A549 (cell line): Measurements from ENCODE around the gene TRPM2.

Experiments used
- CBX2 ChIP-seq: fragments of 200-600 bp; sonication (generic); IDR thresholded peaks from 2 replicates; pipeline ENCODE4 v1.6.1; 2016; ENCODE audit warnings: low read depth, mild to moderate bottlenecking, borderline replicate concordance
- HOXB13 ChIP-seq: fragments of 250-450 bp; sonication (Bioruptor Pico); IDR thresholded peaks from 2 replicates; pipeline ENCODE4 v1.5.0; 2020; ENCODE audit warnings: low read depth, mild to moderate bottlenecking, moderate library complexity
- POLR2A ChIP-seq: IDR thresholded peaks from 2 replicates; pipeline ENCODE4 v1.6.1; 2012; ENCODE audit warnings: mild to moderate bottlenecking, low read length
- TFCP2L1 ChIP-seq: fragments of 250-450 bp; sonication (Bioruptor Pico); IDR thresholded peaks from 2 replicates; pipeline ENCODE4 v1.5.0; 2021; ENCODE audit warnings: mild to moderate bottlenecking
- TF ChIP-seq, protein P1 (sequence below): fragments of >200 bp; sonication (Bioruptor Twin); formaldehyde crosslinking; IDR thresholded peaks from 3 replicates; pipeline ENCODE4 v1.5.1; 2016
- TF ChIP-seq, protein P2 (sequence below): fragments of 200-600 bp; sonication (generic); IDR thresholded peaks from 2 replicates; pipeline ENCODE4 v1.6.1; 2016; ENCODE audit warnings: antibody characterized with exemption, mild to moderate bottlenecking, moderate library complexity

DNA sequence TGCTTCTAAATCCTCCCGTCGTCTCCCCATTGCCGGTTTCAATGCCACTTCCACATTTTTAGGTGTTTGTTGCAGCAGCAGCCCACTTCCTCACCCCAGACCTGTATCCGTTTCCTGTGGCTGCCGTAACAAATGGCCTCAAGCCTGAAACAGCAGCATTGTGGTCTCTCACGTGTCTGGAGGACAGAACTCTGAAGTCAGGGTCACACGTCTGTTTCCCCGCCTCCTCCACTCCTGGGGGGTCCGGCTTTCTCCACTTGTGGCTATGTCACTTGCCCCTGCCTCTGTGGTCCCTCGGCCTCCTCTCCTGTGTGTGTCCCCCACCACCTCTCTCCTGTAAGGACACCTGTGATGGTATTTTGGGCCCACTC is 21.8 kb downstream of the TRPM2 start:
- TF ChIP-seq, protein P1, sequence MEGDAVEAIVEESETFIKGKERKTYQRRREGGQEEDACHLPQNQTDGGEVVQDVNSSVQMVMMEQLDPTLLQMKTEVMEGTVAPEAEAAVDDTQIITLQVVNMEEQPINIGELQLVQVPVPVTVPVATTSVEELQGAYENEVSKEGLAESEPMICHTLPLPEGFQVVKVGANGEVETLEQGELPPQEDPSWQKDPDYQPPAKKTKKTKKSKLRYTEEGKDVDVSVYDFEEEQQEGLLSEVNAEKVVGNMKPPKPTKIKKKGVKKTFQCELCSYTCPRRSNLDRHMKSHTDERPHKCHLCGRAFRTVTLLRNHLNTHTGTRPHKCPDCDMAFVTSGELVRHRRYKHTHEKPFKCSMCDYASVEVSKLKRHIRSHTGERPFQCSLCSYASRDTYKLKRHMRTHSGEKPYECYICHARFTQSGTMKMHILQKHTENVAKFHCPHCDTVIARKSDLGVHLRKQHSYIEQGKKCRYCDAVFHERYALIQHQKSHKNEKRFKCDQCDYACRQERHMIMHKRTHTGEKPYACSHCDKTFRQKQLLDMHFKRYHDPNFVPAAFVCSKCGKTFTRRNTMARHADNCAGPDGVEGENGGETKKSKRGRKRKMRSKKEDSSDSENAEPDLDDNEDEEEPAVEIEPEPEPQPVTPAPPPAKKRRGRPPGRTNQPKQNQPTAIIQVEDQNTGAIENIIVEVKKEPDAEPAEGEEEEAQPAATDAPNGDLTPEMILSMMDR = no peak
- TF ChIP-seq POLR2A (no peak), CBX2 (no peak), TFCP2L1 (CRISPR knock-in tag) (no peak), HOXB13 (CRISPR knock-in tag) (no peak)
- TF ChIP-seq, protein P2, sequence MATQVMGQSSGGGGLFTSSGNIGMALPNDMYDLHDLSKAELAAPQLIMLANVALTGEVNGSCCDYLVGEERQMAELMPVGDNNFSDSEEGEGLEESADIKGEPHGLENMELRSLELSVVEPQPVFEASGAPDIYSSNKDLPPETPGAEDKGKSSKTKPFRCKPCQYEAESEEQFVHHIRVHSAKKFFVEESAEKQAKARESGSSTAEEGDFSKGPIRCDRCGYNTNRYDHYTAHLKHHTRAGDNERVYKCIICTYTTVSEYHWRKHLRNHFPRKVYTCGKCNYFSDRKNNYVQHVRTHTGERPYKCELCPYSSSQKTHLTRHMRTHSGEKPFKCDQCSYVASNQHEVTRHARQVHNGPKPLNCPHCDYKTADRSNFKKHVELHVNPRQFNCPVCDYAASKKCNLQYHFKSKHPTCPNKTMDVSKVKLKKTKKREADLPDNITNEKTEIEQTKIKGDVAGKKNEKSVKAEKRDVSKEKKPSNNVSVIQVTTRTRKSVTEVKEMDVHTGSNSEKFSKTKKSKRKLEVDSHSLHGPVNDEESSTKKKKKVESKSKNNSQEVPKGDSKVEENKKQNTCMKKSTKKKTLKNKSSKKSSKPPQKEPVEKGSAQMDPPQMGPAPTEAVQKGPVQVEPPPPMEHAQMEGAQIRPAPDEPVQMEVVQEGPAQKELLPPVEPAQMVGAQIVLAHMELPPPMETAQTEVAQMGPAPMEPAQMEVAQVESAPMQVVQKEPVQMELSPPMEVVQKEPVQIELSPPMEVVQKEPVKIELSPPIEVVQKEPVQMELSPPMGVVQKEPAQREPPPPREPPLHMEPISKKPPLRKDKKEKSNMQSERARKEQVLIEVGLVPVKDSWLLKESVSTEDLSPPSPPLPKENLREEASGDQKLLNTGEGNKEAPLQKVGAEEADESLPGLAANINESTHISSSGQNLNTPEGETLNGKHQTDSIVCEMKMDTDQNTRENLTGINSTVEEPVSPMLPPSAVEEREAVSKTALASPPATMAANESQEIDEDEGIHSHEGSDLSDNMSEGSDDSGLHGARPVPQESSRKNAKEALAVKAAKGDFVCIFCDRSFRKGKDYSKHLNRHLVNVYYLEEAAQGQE = no peak
